Measurements from ENCODE around the gene PNMT. TPM values are rescaled to one million over a fixed set of nuclear protein-coding genes. Genes with fewer than 3 reads are reported as not detected.

Gene PNMT
- total RNA-seq, 1 donor from 2014 or later: 4.3 TPM

GRCh38 chr17:39622380-39623006 is 45.8 kb upstream of the PNMT start:
- Histone ChIP-seq H3K4me3 (no peak overlapping the region), H3K27ac (no peak overlapping the region), H3K27me3 (peaks cover 23% of the 10 kb centered on the region), H3K36me3 (no peaks in the 10 kb centered on the region), H3K4me1 (peaks cover 9% of the 10 kb centered on the region), H3K9me3 (no peaks in the 10 kb centered on the region)
- intact Hi-C loops (cut with DNase I): loop anchor here (5.0 to 10.0 kb wide), 2 partner anchors 75 to 132 kb away; no protein-coding TSS in a partner anchor
- no peak for TF ChIP-seq CTCF (IDR thresholded peaks at IDR 0.05)
- DNase-seq: no peak
- no peak for ATAC-seq

GRCh38 chr17:39623356-39623950 is 44.8 kb upstream of the PNMT start:
- Histone ChIP-seq H3K4me3 (no peak overlapping the region), H3K4me1 (peaks cover 8% of the 10 kb centered on the region), H3K27me3 (peaks cover 27% of the 10 kb centered on the region), H3K36me3 (no peaks in the 10 kb centered on the region), H3K9me3 (no peaks in the 10 kb centered on the region), H3K27ac (no peak overlapping the region)
- peak; percentile 95 for TF ChIP-seq CTCF (IDR thresholded peaks at IDR 0.05)
- DNase-seq (peak; percentile 95), ATAC-seq (peak; percentile 87)
- intact Hi-C loops (cut with DNase I): loop anchor here (5.0 to 10.0 kb wide), 2 partner anchors 76 to 131 kb away; no protein-coding TSS in a partner anchor

GRCh38 chr17:39624313-39624712 is 43.9 kb upstream of the PNMT start:
- no peak for ATAC-seq
- DNase-seq: no peak
- peaks cover 5% of the 10 kb centered on the region for H3K4me1 ChIP-seq
- no peak overlapping the region for H3K4me3 ChIP-seq
- intact Hi-C loops (cut with DNase I): loop anchor here (5.0 to 10.0 kb wide), 2 partner anchors 77 to 130 kb away; no protein-coding TSS in a partner anchor
- TF ChIP-seq CTCF (IDR thresholded peaks at IDR 0.05): no peak
- no peak overlapping the region for H3K27ac ChIP-seq
- peaks cover 27% of the 10 kb centered on the region for H3K27me3 ChIP-seq
- H3K36me3 ChIP-seq: no peaks in the 10 kb centered on the region
- H3K9me3 ChIP-seq: no peaks in the 10 kb centered on the region

- intact Hi-C loops (cut with DNase I): loop anchor here (10.0 kb wide), 1 partner anchor 130 kb away; no protein-coding TSS in a partner anchor
- DNase-seq (no peak), ATAC-seq (no peak)
- Histone ChIP-seq H3K27me3 (peaks cover 33% of the 10 kb centered on the region), H3K4me1 (peaks cover 5% of the 10 kb centered on the region), H3K4me3 (no peak overlapping the region), H3K27ac (no peak overlapping the region), H3K9me3 (no peaks in the 10 kb centered on the region), H3K36me3 (no peaks in the 10 kb centered on the region)
- TF ChIP-seq CTCF (IDR thresholded peaks at IDR 0.05): no peak
Observed at GRCh38 chr17:39625198-39625785, 43.0 kb upstream of the PNMT start.

GRCh38 chr17:39626171-39627046 is 41.8 kb upstream of the PNMT start, which contains the start of gene PPP1R1B:
Gene PPP1R1B (plus strand): TSS chr17:39626952. CDS start chr17:39627393, 441 bp downstream.
- H3K27ac ChIP-seq: no peak within 1 kb of the TSS
- H3K36me3 ChIP-seq: no peaks in the 10 kb centered on the region
- intact Hi-C loops (cut with DNase I): loop anchor here (10.0 kb wide), 1 partner anchor 128 kb away; no protein-coding TSS in a partner anchor
- DNase-seq (no peak), ATAC-seq (no peak)
- H3K27me3 ChIP-seq: peaks cover 33% of the 10 kb centered on the region
- H3K4me3 ChIP-seq: peak within 1 kb of the TSS; percentile 39
- no peaks in the 10 kb centered on the region for H3K9me3 ChIP-seq
- no peak for TF ChIP-seq CTCF (IDR thresholded peaks at IDR 0.05)
- peaks cover 5% of the 10 kb centered on the region for H3K4me1 ChIP-seq

All from upper lobe of right lung (tissue), 1 donor.